IMR-90 (cell line): Measurements from ENCODE around the gene NCAPG2. TPM values are rescaled to one million over a fixed set of nuclear protein-coding genes. Genes with fewer than 3 reads are reported as not detected.

Experiments used
- ATAC-seq: fragments of 200-7000 bp; cut with Tn5 transposase; 2 replicates; pipeline ENCODE4 v1.9.1; 2020; ENCODE audit warnings: low read depth, mild to moderate bottlenecking, moderate library complexity
- BruUV-seq: library from RNA; stranded (reverse); fragments of 400-500 nt; replicated peaks from 2 replicates; lab custom pipeline; 2021; lab: Mats Ljungman, UMichigan
- CTCF ChIA-PET: fragments of 300-600 bp; formaldehyde crosslinking; extraction: SDS; loops from one replicate; lab custom pipeline; 2021; ENCODE audit warnings: antibody characterized with exemption; lab: Yijun Ruan, JAX
- POLR2A ChIA-PET: fragments of 300-600 bp; sonication (Branson Sonifier 250); formaldehyde crosslinking; loops from one replicate; lab custom pipeline; 2022; ENCODE audit warnings: antibody characterized with exemption; ENCODE audit not compliant: unreplicated experiment; lab: Charles Lee
- DNase-seq: peaks from one replicate; pipeline ENCODE4 v3.0.0; 2013
- H2AFZ ChIP-seq: replicated peaks from 2 replicates; pipeline ENCODE3; 2013; ENCODE audit warnings: low read length, mild to moderate bottlenecking; ENCODE audit not compliant: poor library complexity
- H2AK5ac ChIP-seq: 2 replicates; pipeline ENCODE4 v1.6.1; 2013; ENCODE audit warnings: low read depth, low read length, inconsistent platforms
- H2AK9ac ChIP-seq: replicated peaks from 2 replicates; pipeline ENCODE3; 2013; ENCODE audit warnings: mild to moderate bottlenecking, low read depth, low read length, moderate library complexity; ENCODE audit not compliant: poor library complexity
- H2BK120ac ChIP-seq: 2 replicates; pipeline ENCODE4 v1.6.1; 2013; ENCODE audit warnings: low read depth, low read length, inconsistent platforms
- H2BK15ac ChIP-seq: 3 replicates; pipeline ENCODE4 v1.6.1; 2013; ENCODE audit warnings: low read depth, low read length, inconsistent platforms
- H2BK20ac ChIP-seq: 2 replicates; pipeline ENCODE4 v1.6.1; 2013; ENCODE audit warnings: low read depth, mild to moderate bottlenecking, inconsistent platforms, low read length, moderate library complexity
- H2BK5ac ChIP-seq: 2 replicates; pipeline ENCODE4 v1.6.1; 2013; ENCODE audit warnings: mild to moderate bottlenecking, low read depth, low read length, inconsistent platforms; ENCODE audit not compliant: poor library complexity, severe bottlenecking
- H3K14ac ChIP-seq: replicated peaks from 2 replicates; pipeline ENCODE4 v1.6.1; 2013; ENCODE audit warnings: low read depth, low read length, inconsistent platforms
- H3K18ac ChIP-seq: 2 replicates; pipeline ENCODE4 v1.6.1; 2013; ENCODE audit warnings: low read depth, low read length, control low read depth
- H3K23ac ChIP-seq: 2 replicates; pipeline ENCODE4 v1.6.1; 2013; ENCODE audit warnings: low read depth, low read length, inconsistent platforms
- H3K27ac ChIP-seq: 2 replicates; pipeline ENCODE4 v1.5.1; 2013; ENCODE audit warnings: mild to moderate bottlenecking, control low read depth, low read length; ENCODE audit not compliant: insufficient read depth
- H3K27me3 ChIP-seq: 2 replicates; pipeline ENCODE4 v1.6.1; 2013; ENCODE audit warnings: low read length; ENCODE audit not compliant: control insufficient read depth, insufficient read depth
- H3K36me3 ChIP-seq: 2 replicates; pipeline ENCODE4 v1.6.1; 2013; ENCODE audit warnings: low read length, mixed read lengths; ENCODE audit not compliant: control insufficient read depth, insufficient read depth
- H3K4ac ChIP-seq: 2 replicates; pipeline ENCODE4 v1.6.1; 2013; ENCODE audit warnings: low read depth, low read length, inconsistent platforms
- H3K4me1 ChIP-seq: 2 replicates; pipeline ENCODE4 v1.6.1; 2013; ENCODE audit warnings: low read length, mixed read lengths; ENCODE audit not compliant: control insufficient read depth, insufficient read depth
- H3K4me2 ChIP-seq: 2 replicates; pipeline ENCODE4 v1.6.1; 2013; ENCODE audit warnings: low read depth, mild to moderate bottlenecking, control low read depth, low read length, moderate library complexity
- H3K4me3 ChIP-seq: 2 replicates; pipeline ENCODE4 v1.5.1; 2013; ENCODE audit warnings: low read depth, mild to moderate bottlenecking, control low read depth, low read length, moderate library complexity; ENCODE audit not compliant: insufficient read depth
- H3K56ac ChIP-seq: 2 replicates; pipeline ENCODE4 v1.6.1; 2013; ENCODE audit warnings: low read length, inconsistent platforms; ENCODE audit not compliant: insufficient read depth; ENCODE audit errors: extremely low read depth
- H3K79me1 ChIP-seq, 2 experiments: 2 replicates each; pipeline ENCODE4 v1.6.1; 2013; ENCODE audit warnings: low read length in 2 of 2, inconsistent platforms in 1 of 2, low read depth in 1 of 2
- H3K9ac ChIP-seq: 2 replicates; pipeline ENCODE4 v1.6.1; 2013; ENCODE audit warnings: low read depth, low read length, control low read depth
- H3K9me1 ChIP-seq: 2 replicates; pipeline ENCODE4 v1.6.1; 2013; ENCODE audit warnings: low read length, inconsistent platforms; ENCODE audit not compliant: insufficient read depth
- H3K9me3 ChIP-seq: 2 replicates; pipeline ENCODE4 v1.6.1; 2013; ENCODE audit warnings: low read length; ENCODE audit not compliant: control insufficient read depth, insufficient read depth
- H4K20me1 ChIP-seq: 2 replicates; pipeline ENCODE4 v1.6.1; 2013; ENCODE audit warnings: low read length, inconsistent platforms; ENCODE audit not compliant: insufficient read depth
- H4K5ac ChIP-seq: 2 replicates; pipeline ENCODE4 v1.6.1; 2013; ENCODE audit warnings: mild to moderate bottlenecking, low read depth, low read length, control low read depth
- H4K8ac ChIP-seq, 2 experiments: 2 replicates each; pipeline ENCODE4 v1.6.1; 2013; ENCODE audit warnings: low read depth in 2 of 2, low read length in 2 of 2, control low read depth in 1 of 2, inconsistent platforms in 1 of 2
- H4K91ac ChIP-seq: 2 replicates; pipeline ENCODE4 v1.6.1; 2013; ENCODE audit warnings: low read depth, low read length, inconsistent platforms; ENCODE audit not compliant: insufficient read depth
- BHLHE40 ChIP-seq: fragments of 150-350 bp; IDR thresholded peaks from 2 replicates; pipeline ENCODE4 v1.6.1; 2016; ENCODE audit warnings: mild to moderate bottlenecking, low read depth, low read length
- CHD1 ChIP-seq: IDR thresholded peaks from 2 replicates; pipeline ENCODE4 v1.6.1; 2012; ENCODE audit warnings: low read depth, low read length, improper control_type of control experiment
- CTCF ChIP-seq: conservative IDR thresholded peaks from 2 replicates; pipeline ENCODE4 v1.5.1; 2012; ENCODE audit warnings: mild to moderate bottlenecking, low read depth, low read length, improper control_type of control experiment
- ELK1 ChIP-seq: fragments of 150-350 bp; IDR thresholded peaks from 2 replicates; pipeline ENCODE4 v1.6.1; 2016; ENCODE audit warnings: low read depth, mild to moderate bottlenecking, low read length, moderate library complexity, borderline replicate concordance
- FOS ChIP-seq: fragments of 150-350 bp; IDR thresholded peaks from 2 replicates; pipeline ENCODE4 v1.6.1; 2016; ENCODE audit warnings: low read depth, low read length
- MAFK ChIP-seq: IDR thresholded peaks from 2 replicates; pipeline ENCODE4 v1.6.1; 2012; ENCODE audit warnings: low read depth, low read length, improper control_type of control experiment
- MAZ ChIP-seq: IDR thresholded peaks from 2 replicates; pipeline ENCODE4 v1.6.1; 2012; ENCODE audit warnings: low read depth, mild to moderate bottlenecking, low read length, improper control_type of control experiment, moderate library complexity, borderline replicate concordance
- MXI1 ChIP-seq: IDR thresholded peaks from 2 replicates; pipeline ENCODE4 v1.6.1; 2012; ENCODE audit warnings: low read depth, mild to moderate bottlenecking, low read length, moderate library complexity, borderline replicate concordance
- NFE2L2 ChIP-seq: fragments of 150-350 bp; IDR thresholded peaks from 2 replicates; pipeline ENCODE4 v1.6.1; 2016; ENCODE audit warnings: low read depth, mild to moderate bottlenecking, low read length
- POLR2A ChIP-seq: IDR thresholded peaks from 2 replicates; pipeline ENCODE4 v1.6.1; 2012; ENCODE audit warnings: mild to moderate bottlenecking, low read depth, low read length
- RAD21 ChIP-seq: IDR thresholded peaks from 2 replicates; pipeline ENCODE4 v1.6.1; 2012; ENCODE audit warnings: low read length, improper control_type of control experiment
- RCOR1 ChIP-seq: IDR thresholded peaks from 2 replicates; pipeline ENCODE4 v1.6.1; 2012; ENCODE audit warnings: mild to moderate bottlenecking, low read length, improper control_type of control experiment; ENCODE audit not compliant: insufficient replicate concordance
- RFX5 ChIP-seq: IDR thresholded peaks from 2 replicates; pipeline ENCODE4 v1.8.0; 2012; ENCODE audit warnings: low read depth, mild to moderate bottlenecking, low read length, moderate library complexity
- SMC3 ChIP-seq: fragments of 150-350 bp; IDR thresholded peaks from 2 replicates; pipeline ENCODE4 v1.6.1; 2016; ENCODE audit warnings: low read depth, mild to moderate bottlenecking, antibody characterized with exemption, low read length, moderate library complexity
- USF2 ChIP-seq: fragments of 150-350 bp; IDR thresholded peaks from 2 replicates; pipeline ENCODE4 v1.6.1; 2017; ENCODE audit warnings: mild to moderate bottlenecking, antibody characterized with exemption, low read length, low read depth
- WGBS, 2 experiments: methylation state at CpG; one replicate each; pipeline versions ENCODE4 v1.1.5 to v1.1.7; 2013; ENCODE audit warnings: missing lambda C conversion rate in 2 of 2; ENCODE audit not compliant: insufficient read length in 1 of 2; ENCODE audit errors: extremely low coverage in 2 of 2; 5-methylcytosine and 5-hydroxymethylcytosine counted together
- dilution Hi-C: fragments of 300-500 bp; cut with HindIII; formaldehyde crosslinking; loops from one replicate; pipeline ENCODE4 v1.14.3; 2018; ENCODE audit warnings: low sequenced_read_pairs; ENCODE audit not compliant: unreplicated experiment
- in situ Hi-C: fragments of 300-500 bp; cut with MboI; formaldehyde crosslinking; loops from 3 replicates; pipeline ENCODE4 v1.14.3; 2019; ENCODE audit warnings: low sequenced_read_pairs, inconsistent platforms, mixed read lengths
- intact Hi-C: fragments of 100-400 bp; cut with micrococcal nuclease; formaldehyde crosslinking; loops from 2 replicates; pipeline ENCODE4 v1.10.0; 2022
- polyA plus RNA-seq, 3 experiments: library from polyadenylated mRNA; depleted of rRNA; stranded (reverse); fragments of >200 nt; gene quantifications; 2 replicates each; pipeline ENCODE4 v1.2.3, GENCODE V29; 2012; ENCODE audit warnings: low replicate concordance in 1 of 3
- total RNA-seq: library from RNA; depleted of rRNA; stranded (reverse); fragments of >200 nt; gene quantifications from 2 replicates; pipeline ENCODE4 v1.2.3, GENCODE V29; 2012

The NCAPG2 gene
- total and polyA plus RNA-seq, 2 of the 4 experiments (the other 2 are of a cell fraction): 25.6 to 25.8 TPM

- H2AFZ ChIP-seq: no peak overlapping the region
- no peak overlapping the region for H3K27ac ChIP-seq
- ChIA-PET CTCF (no interaction called here), POLR2A (no interaction called here)
- no peak overlapping the region for H2BK20ac ChIP-seq
- no peak overlapping the region for H2AK9ac ChIP-seq
- H4K20me1 ChIP-seq: no peaks in the 10 kb centered on the region
- H3K4me3 ChIP-seq: no peak overlapping the region
- no peaks in the 10 kb centered on the region for H3K79me1 ChIP-seq
- no peak overlapping the region for H2BK5ac ChIP-seq
- H4K91ac ChIP-seq: no peak overlapping the region
- ATAC-seq (no peak), DNase-seq (no peak)
- H3K36me3 ChIP-seq: peaks cover 3% of the 10 kb centered on the region; the same call in 1 of the 2 replicates
- H3K4me2 ChIP-seq: no peak overlapping the region
- H3K23ac ChIP-seq: no peak overlapping the region
- no TSS peak for BruUV-seq
- H3K56ac ChIP-seq: no peak overlapping the region
- H3K18ac ChIP-seq: no peak overlapping the region
- H4K8ac ChIP-seq: no peak overlapping the region
- H3K9me1 ChIP-seq: no peaks in the 10 kb centered on the region; the same call in 1 of the 2 replicates
- no peak overlapping the region for H2BK15ac ChIP-seq
- H3K4me1 ChIP-seq: no peaks in the 10 kb centered on the region
- in situ Hi-C loops (no loop called here), intact Hi-C loops (no loop called here), dilution Hi-C loops (no loop called here)
- H3K9ac ChIP-seq: no peak overlapping the region
- WGBS, 2 experiments: 98% methylated on average over 9 of the region's 18 CpGs; no CpG with 5 or more reads in 1 of the 2 experiments
- H3K9me3 ChIP-seq: no peaks in the 10 kb centered on the region
- H3K14ac ChIP-seq: no peak overlapping the region
- no peak overlapping the region for H4K5ac ChIP-seq
- TF ChIP-seq NFE2L2 (no peak), MAFK (no peak), RAD21 (no peak), RFX5 (no peak), FOS (no peak), ELK1 (no peak), CHD1 (no peak), POLR2A (no peak), MAZ (no peak), BHLHE40 (no peak), USF2 (no peak), RCOR1 (no peak), CTCF (no peak), MXI1 (no peak), SMC3 (no peak)
- H3K4ac ChIP-seq: no peak overlapping the region
- no peaks in the 10 kb centered on the region for H3K27me3 ChIP-seq
- no peak overlapping the region for H2BK120ac ChIP-seq
- H2AK5ac ChIP-seq: no peak overlapping the region
Observed at GRCh38 chr7:158606671-158607424, 97.8 kb downstream of the NCAPG2 start.
